Chondrocyte (in vitro differentiated cells): ENCODE measurements around the gene MAGEA9B. TPM values are rescaled to one million over a fixed set of nuclear protein-coding genes. Genes with fewer than 3 reads are reported as not detected.
"Not testable (repeated sequence)": the region's sequence is repeated elsewhere in the genome, so short reads cannot be mapped to it uniquely, and the experiment has no call there.

Experiments used
- DNase-seq: peaks from one replicate; pipeline ENCODE4 v3.0.0; 2021; ENCODE audit warnings: mixed read lengths, low spot score
- H3K27ac Mint-ChIP-seq: one replicate; pipeline ENCODE4 v1.8.0; 2021; ENCODE audit warnings: mild to moderate bottlenecking, moderate library complexity, mixed read lengths; ENCODE audit not compliant: unreplicated experiment
- H3K27me3 Mint-ChIP-seq: 2 replicates; pipeline ENCODE4 v1.8.0; 2021; ENCODE audit warnings: low read depth, mixed read lengths
- H3K36me3 Mint-ChIP-seq: 2 replicates; pipeline ENCODE4 v1.8.0; 2021; ENCODE audit warnings: low read depth, mixed read lengths
- H3K4me1 Mint-ChIP-seq: 2 replicates; pipeline ENCODE4 v1.8.0; 2021; ENCODE audit warnings: low read depth, mild to moderate bottlenecking, mixed read lengths
- H3K4me3 Mint-ChIP-seq: one replicate; pipeline ENCODE4 v1.8.0; 2021; ENCODE audit warnings: mild to moderate bottlenecking, moderate library complexity, mixed read lengths; ENCODE audit not compliant: unreplicated experiment
- H3K9me3 Mint-ChIP-seq: 2 replicates; pipeline ENCODE4 v1.8.0; 2021; ENCODE audit warnings: low read depth, mixed read lengths
- long read RNA-seq: library from polyadenylated mRNA; stranded (forward); transcript quantifications from one replicate; pipeline ENCODE4 v2.0.0, GENCODE V29; 2021
- total RNA-seq: library from RNA; stranded (reverse); gene quantifications from 3 replicates; pipeline ENCODE4 v1.2.1, GENCODE V29; 2021
- TF ChIP-seq, protein P1 (sequence below): fragments of 200-600 bp; sonication (generic); IDR thresholded peaks from 2 replicates; pipeline ENCODE4 v1.5.0; 2021; ENCODE audit warnings: antibody characterized with exemption, mild to moderate bottlenecking, moderate library complexity

Gene MAGEA9B, protein sequence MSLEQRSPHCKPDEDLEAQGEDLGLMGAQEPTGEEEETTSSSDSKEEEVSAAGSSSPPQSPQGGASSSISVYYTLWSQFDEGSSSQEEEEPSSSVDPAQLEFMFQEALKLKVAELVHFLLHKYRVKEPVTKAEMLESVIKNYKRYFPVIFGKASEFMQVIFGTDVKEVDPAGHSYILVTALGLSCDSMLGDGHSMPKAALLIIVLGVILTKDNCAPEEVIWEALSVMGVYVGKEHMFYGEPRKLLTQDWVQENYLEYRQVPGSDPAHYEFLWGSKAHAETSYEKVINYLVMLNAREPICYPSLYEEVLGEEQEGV
- total RNA-seq: not detected in 3 replicates
- long read RNA-seq: 0 reads

DNA sequence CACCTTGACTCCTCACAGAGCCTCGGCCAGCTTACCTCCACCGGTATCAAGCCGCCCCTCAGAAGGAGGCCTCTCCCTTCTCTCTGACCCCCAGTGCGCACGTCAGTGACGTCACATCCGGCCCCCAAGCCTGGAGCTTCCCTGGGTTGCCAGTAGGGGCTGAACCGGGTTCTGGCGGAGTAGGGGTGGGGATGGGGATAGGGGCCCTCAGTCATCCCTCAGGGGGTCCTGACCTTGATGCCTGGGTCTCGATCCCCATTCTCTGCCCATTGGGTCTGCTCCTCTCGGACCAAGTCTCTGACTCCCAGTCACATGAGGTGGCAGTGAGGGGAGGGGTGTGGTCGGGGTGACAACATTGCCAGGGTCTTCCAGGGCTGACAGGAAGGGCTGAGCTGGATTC is at the start of gene MAGEA9B:
Gene MAGEA9B (minus strand): TSS at position 101 of the 400 bp plus-strand sequence. CDS start 4,280 bp downstream, outside the sequence.
- not testable (repeated sequence) for H3K27me3 Mint-ChIP-seq, DNase-seq, H3K36me3 Mint-ChIP-seq, H3K4me3 Mint-ChIP-seq, H3K9me3 Mint-ChIP-seq, H3K4me1 Mint-ChIP-seq, H3K27ac Mint-ChIP-seq

DNA sequence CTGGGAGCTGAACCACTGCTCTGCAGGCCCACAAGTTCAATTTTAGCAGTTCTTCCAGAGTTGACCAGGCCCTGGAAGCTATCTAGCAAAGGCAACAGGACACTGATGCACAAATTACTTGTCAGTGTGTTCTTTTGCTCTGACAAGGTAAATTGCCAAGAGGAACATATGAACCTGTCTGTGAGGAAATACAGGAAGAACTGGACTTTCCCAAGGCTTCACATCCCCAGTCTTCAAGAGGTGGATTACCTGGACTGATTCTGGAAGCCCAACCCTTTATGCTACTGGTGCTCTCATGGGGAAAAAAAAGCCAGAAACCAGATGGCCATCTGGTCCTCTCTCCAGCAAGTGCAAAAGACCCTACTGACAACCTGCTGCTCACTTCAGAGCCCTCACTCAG is 46.3 kb upstream of the MAGEA9B start:
- H3K27me3 Mint-ChIP-seq: peaks cover 3% of the 10 kb centered on the region
- H3K4me3 Mint-ChIP-seq: no peak overlapping the region
- H3K27ac Mint-ChIP-seq: no peak overlapping the region
- no peak for DNase-seq
- peaks cover 15% of the 10 kb centered on the region for H3K4me1 Mint-ChIP-seq
- peaks cover 14% of the 10 kb centered on the region for H3K9me3 Mint-ChIP-seq
- TF ChIP-seq, protein P1, sequence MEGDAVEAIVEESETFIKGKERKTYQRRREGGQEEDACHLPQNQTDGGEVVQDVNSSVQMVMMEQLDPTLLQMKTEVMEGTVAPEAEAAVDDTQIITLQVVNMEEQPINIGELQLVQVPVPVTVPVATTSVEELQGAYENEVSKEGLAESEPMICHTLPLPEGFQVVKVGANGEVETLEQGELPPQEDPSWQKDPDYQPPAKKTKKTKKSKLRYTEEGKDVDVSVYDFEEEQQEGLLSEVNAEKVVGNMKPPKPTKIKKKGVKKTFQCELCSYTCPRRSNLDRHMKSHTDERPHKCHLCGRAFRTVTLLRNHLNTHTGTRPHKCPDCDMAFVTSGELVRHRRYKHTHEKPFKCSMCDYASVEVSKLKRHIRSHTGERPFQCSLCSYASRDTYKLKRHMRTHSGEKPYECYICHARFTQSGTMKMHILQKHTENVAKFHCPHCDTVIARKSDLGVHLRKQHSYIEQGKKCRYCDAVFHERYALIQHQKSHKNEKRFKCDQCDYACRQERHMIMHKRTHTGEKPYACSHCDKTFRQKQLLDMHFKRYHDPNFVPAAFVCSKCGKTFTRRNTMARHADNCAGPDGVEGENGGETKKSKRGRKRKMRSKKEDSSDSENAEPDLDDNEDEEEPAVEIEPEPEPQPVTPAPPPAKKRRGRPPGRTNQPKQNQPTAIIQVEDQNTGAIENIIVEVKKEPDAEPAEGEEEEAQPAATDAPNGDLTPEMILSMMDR: no peak
- no peaks in the 10 kb centered on the region for H3K36me3 Mint-ChIP-seq

DNA sequence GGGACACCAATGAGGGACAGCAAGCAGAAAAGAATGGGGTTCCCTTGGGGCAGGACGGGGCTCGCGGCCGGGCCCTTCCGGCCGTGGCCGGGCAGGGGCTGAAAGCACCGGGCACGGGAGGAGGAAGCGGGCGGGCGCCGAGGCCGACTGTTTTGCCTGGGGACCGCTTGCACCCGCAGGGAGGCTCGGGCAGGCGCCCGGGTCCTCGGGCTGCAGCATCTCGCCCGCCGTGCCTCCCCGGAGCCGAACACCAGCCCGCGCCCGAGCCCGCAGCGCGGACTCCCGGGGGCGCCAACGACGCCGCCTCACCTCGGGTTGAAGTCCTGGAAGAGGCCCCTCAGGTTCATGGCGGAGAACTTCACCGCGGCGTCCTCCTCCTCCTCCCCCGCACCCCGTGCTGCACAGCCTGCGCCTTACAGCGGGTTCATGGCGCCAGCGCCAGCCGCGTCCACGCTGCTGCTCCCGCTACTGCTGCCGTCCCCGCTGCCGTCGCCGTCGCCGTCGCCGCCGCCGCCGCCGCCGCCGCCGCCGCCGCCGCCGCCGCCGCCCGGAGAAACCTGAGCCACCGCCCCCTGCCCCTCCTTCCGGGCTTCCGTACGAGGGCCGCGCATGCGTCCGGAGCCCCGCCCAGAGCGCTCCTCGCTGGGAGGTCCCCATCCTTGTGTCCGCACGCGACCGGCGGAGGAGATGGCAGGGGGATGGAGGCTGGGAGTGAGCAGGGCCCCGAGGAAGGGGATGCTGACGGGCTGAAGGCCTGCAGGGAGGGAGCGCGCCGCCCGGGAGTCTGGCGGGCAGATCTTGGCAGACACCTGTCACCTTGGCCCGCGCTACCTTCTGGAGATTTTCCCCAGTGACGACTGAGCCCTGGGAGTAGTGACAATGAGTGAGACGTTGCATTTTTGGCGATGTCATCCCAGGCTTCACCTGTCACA is 44.2 kb upstream of the MAGEA9B start, which contains the start of gene TMEM185A:
Gene TMEM185A (minus strand): TSS at position 559 of the 932 bp plus-strand sequence. CDS start 212 bp downstream, at position 347.
- Mint-ChIP-seq H3K27ac (peak within 1 kb of the TSS; percentile 93), H3K9me3 (peaks cover 12% of the 10 kb centered on the region), H3K4me3 (peak within 1 kb of the TSS; percentile 85), H3K27me3 (peaks cover 3% of the 10 kb centered on the region), H3K4me1 (peaks cover 16% of the 10 kb centered on the region), H3K36me3 (no peaks in the 10 kb centered on the region)
- DNase-seq: peak; percentile 89
- TF ChIP-seq, protein P1: no peak

DNA sequence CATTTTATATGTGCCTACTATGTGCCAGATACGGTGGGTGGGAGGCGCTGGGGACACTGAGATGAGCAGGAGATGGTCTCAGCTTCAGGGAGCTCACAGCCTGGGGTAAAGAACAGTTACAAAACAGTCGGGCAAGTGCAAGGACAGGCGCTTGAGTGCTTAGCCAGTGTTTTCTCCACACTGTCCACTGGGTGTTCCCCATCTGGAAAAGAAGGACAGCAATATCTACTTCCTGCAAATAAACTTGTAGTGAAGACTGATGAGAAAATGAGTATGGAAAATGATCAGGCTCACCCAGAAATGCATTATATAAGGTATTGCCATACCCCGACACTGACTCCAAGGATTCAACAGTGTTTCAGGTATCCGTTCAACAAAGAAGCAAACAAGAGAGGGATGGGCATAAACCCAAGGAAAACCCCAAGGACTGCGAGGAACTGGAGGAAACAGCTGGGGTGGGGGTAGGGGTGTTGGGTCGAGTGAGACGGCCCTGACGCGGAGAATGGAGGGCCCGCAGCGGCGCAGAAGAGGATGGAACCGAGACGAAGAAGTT is 43.5 kb upstream of the MAGEA9B start:
- H3K27me3 Mint-ChIP-seq: peaks cover 3% of the 10 kb centered on the region
- peak overlapping the region; percentile 85 for H3K4me3 Mint-ChIP-seq
- H3K9me3 Mint-ChIP-seq: peaks cover 12% of the 10 kb centered on the region
- H3K27ac Mint-ChIP-seq: peak overlapping the region; percentile 93
- TF ChIP-seq, protein P1: peak; percentile 54
- peaks cover 17% of the 10 kb centered on the region for H3K4me1 Mint-ChIP-seq
- DNase-seq: no peak
- H3K36me3 Mint-ChIP-seq: no peaks in the 10 kb centered on the region

DNA sequence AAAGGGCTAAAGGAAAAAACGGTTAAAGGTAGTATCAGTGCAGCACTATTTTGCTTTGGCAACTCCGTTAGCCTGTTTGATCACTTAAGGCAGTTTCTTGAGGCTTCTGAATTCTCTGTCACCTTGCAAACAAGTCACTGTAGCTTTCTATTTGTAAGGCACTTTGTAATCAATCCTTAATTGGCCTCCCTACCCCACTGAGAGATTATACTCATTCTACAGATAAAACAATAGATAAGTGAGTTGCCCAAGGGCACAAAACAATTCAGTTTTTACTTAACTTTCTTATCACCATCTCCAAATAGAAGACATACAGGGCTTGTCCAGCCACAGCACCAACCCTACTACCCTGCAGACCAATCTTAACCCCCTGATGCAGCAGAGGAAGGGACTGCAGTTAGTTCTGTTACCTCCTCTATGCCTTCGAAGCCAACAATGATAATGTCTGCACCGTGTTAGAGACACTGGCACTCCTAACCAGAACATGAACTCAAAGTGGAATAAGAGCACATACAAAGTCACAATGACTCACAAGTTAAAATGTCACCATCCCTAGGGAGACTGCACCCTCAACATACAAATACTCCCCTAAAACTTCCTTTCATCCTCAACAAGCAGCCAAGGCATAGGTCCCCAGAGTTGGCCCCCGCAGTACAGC is 42.6 kb upstream of the MAGEA9B start:
- Mint-ChIP-seq H3K9me3 (peaks cover 8% of the 10 kb centered on the region), H3K36me3 (no peaks in the 10 kb centered on the region), H3K27me3 (peaks cover 2% of the 10 kb centered on the region), H3K4me1 (peaks cover 17% of the 10 kb centered on the region), H3K27ac (no peak overlapping the region), H3K4me3 (peak overlapping the region; percentile 85)
- TF ChIP-seq, protein P1: no peak
- no peak for DNase-seq
